ENCODE measurements around the gene MRC2.
"Not testable (repeated sequence)": the region's sequence is repeated elsewhere in the genome, so short reads cannot be mapped to it uniquely, and the experiment has no call there.

The MRC2 gene

GRCh38 chr17:62680541-62681052, 53.1 kb downstream of the MRC2 start:
- no peak for DNase-seq (ENCODE audit: low read depth in 2 of 2)

DNA sequence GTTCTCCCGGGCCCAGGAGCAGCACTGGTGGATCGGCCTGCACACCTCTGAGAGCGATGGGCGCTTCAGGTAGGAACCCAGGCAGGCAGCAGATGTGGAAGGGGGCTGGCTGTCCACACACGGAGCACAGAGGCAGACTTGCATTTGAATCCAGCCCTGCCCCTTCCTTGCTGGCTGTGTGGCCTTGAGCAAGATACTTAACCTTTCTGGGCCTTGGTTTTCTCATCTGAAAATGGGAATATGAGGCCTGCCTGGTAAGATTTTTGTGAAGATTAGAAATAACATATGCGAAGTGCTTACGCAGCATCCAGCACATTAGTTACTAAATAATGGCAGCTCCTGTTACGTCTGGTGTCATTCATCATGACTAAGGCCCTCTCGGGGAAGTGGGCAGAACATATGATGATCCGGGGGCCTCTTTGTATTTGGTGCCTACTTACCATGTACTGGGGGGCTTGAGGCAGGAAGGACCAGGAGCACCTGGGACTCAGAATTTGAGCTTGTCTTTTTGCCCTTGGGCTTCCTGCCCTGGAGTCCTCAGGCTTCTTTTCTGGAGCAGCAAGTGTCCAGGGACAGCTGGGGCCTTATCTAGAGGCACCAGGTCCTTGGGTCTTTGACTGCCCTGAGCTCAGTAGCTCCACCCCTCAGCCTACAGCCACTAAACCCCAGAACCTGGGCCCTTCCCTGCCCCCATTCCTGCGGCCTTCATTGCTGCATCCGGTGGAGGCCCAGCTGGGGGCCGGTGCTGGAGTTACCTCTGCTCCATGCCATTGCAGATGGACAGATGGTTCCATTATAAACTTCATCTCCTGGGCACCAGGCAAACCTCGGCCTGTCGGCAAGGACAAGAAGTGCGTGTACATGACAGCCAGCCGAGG, 53.8 kb downstream of the MRC2 start:
- no peak for DNase-seq (ENCODE audit: low read depth in 2 of 2)

- DNase-seq (ENCODE audit: low read depth in 2 of 2) = no peak
Measured at GRCh38 chr17:62681939-62682381, 54.5 kb downstream of the MRC2 start.

DNA sequence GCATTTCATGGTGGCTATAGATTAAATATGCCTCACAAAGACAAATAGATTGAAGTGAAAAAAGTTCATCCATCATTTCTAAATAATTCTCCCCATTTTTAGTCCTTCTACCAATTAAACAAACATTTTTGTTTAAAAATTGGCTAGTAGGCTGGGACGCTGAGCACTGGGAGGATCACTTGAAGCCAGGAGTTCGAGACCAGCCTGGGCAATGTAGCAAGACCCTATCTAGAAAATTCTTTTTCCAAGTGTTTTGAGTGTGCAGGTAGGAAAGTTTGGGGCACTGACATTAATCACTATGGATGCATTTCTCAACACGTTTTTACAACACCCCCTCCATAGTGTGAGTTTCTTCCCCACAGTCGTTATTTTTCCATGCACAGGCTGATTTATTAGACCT, 56.7 kb downstream of the MRC2 start:
- DNase-seq (ENCODE audit: low read depth in 2 of 2) = no peak

DNA sequence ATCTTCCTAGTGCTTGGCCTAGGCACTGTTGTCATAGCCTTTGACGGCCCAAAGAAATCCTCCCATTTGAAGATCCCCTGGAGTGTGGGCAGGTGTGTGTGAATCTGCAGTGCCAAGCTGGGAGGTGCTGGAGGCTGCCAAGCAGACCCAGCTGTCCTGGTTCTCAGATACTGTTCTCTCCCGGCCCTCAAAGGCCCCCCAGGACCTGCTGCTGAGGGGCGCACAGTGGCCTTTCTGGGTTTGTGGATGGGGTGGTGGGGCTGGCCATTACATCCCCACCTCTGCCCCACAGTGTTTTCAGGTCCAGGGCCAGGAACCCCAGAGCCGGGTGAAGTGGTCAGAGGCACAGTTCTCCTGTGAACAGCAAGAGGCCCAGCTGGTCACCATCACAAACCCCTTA, 60.5 kb downstream of the MRC2 start:
- no peak for DNase-seq (ENCODE audit: low read depth in 2 of 2)

DNA sequence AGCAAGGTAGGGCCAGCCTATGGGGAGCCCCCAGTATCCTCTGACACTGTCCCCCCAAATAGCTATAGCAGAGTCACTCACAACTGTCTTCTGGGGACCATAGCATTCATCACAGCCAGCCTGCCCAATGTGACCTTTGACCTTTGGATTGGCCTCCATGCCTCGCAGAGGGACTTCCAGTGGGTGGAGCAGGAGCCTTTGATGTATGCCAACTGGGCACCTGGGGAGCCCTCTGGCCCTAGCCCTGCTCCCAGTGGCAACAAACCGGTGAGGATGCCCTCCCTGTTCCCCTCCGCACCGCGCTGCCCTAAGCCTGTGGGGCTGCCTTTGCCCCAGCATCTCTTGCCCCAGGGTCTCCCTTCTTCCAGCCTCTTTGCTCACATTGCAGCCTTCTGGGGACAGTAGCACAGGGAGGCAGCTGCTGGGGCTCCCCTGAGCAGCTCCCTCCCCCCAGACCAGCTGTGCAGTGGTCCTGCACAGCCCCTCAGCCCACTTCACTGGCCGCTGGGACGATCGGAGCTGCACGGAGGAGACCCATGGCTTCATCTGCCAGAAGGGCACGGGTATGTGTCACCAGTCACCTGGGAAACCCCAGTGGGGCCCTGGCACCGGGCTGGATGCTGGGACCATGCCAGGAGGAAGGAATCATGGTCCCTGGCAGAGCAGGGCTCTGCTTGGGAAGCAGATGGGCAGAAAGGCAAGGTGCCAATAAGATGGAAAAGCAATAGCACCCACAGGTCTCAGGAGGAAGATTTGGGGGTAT, 61.1 kb downstream of the MRC2 start:
- no peak for DNase-seq (ENCODE audit: low read depth in 2 of 2)

- DNase-seq (ENCODE audit: low read depth in 2 of 2) = no peak
Measured at GRCh38 chr17:62689441-62690167, 62.1 kb downstream of the MRC2 start.

- DNase-seq (ENCODE audit: low read depth in 2 of 2) = no peak
Measured at GRCh38 chr17:62690168-62690897, 62.9 kb downstream of the MRC2 start.

DNA sequence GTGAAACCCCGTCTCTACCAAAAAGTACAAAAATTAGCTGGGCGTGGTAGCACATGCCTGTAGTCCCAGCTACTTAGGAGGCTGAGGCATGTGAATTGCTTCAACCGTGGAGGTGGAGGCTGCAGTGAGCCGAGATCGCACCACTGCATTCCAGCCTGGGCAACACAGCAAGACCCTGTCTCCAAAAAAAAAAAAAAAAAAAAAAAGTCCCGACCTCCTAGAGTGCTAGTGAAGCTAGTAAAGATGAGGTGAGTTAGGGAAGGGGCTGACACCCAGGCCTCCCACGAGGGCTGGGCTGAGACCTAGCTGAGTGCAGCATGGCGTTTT, 64.1 kb downstream of the MRC2 start:
- not testable (repeated sequence) for DNase-seq (ENCODE audit: low read depth in 2 of 2)

DNA sequence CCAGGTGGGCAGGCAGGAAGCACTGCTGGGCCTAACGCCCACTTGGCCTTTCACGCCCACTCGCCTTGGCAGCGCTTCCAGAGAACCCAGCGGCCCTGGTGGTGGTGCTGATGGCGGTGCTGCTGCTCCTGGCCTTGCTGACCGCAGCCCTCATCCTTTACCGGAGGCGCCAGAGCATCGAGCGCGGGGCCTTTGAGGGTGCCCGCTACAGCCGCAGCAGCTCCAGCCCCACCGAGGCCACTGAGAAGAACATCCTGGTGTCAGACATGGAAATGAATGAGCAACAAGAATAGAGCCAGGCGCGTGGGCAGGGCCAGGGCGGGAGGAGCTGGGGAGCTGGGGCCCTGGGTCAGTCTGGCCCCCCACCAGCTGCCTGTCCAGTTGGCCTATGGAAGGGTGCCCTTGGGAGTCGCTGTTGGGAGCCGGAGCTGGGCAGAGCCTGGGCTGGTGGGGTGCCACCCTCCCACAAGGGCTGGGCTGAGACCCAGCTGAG, 64.7 kb downstream of the MRC2 start:
- no peak for DNase-seq (ENCODE audit: low read depth in 2 of 2)

- no peak for DNase-seq (ENCODE audit: low read depth in 2 of 2)
Measured at GRCh38 chr17:62692721-62693431, 65.4 kb downstream of the MRC2 start.

DNA sequence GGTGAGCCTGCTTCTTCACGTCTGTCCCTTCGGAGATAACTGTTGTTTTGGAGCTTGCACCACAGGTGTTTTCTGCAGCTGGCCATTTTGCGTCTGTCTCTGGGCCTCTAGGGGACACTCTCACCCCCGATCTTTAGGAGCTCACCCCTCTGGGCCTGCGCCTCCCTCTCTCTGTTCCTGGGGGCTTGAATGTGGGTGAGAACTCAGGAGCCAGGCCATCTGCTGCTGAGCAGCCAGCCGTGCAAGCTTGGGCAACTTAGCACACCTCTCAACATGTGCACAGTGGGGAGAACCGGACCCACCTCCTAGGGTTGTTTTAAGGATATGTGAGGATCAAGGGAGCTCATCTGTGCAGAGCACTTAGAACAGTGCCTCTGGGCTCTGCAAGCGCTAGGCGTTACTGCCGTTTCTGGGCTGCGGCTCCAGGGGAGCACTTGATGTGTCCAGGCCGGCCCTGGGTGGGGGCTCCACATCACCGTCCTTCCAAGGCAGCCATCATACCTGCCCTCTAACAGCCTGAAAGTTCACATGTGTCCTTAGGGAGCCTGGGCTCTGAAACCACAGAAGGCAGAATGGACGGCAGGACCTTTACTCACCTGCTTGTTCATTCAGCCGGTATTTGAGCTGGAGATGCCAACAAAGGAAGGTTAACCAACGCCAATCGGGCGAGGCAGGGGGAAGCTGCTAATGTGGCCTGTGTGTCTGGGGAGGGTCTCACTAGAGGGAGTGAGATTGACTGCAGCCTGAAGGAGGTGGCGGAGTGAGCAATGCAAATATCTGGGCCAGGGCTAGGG, 66.3 kb downstream of the MRC2 start:
- no peak for DNase-seq (ENCODE audit: low read depth in 2 of 2)

GRCh38 chr17:62695093-62695738, 67.7 kb downstream of the MRC2 start:
- not testable (repeated sequence) for DNase-seq (ENCODE audit: low read depth in 2 of 2)

DNA sequence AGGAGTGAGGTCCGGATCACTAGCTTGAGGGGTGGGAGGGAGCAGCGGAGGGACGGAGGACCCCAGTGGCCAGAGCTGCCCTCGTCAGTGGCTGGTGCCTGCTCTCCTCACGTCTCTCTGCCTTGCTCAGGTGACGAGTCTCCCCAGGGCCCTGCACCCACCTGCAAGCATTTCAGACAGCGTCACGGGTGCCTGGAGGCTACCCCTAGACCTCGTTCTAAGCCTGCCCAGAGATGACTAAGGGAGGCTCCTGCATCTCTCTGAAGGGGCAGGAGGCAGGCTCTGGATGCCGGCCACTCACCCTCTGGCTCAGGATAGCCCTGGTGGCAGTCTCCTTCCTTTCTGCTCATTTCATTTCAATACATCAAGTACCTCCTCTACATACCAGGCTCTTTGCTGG, 68.8 kb downstream of the MRC2 start:
- DNase-seq (ENCODE audit: low read depth in 2 of 2) = no peak

DNA sequence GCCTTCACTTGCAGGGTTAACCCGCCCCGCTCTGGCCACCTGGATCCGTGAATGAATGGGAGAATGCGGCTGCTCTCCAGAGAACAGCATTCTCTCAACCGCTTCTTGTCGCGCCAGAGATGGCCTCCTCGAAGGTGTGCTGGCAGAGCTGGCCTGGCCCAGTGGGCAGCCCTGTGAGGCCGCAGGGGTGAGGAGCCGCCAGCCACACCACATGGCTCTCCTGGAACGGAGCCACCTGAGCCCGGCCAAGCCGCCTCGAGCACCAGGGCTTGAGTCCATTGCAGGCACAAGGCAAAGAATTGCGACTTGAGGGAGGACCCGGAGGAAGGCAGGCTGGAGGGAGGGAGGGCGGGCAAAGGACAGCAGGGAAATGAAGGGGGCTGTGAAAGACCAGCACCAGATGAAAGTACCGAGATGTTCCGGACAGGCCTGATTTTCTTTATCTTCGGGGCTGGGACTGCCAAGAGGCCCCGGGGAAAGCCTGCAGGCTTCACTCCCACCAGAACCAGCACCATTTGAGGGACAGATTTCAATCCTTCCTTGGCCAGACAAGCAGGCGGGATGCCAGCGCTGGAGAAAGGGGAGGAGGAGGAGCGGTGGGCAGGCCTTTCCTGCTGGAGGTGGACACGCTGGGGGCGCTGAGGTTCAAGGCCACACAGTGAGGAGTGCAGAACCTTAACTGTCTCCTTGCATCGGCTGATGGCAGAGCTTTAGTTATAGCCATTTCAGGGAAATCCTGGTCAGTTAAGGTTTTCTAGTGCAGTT, 69.4 kb downstream of the MRC2 start:
- DNase-seq (ENCODE audit: low read depth in 2 of 2) = no peak

DNA sequence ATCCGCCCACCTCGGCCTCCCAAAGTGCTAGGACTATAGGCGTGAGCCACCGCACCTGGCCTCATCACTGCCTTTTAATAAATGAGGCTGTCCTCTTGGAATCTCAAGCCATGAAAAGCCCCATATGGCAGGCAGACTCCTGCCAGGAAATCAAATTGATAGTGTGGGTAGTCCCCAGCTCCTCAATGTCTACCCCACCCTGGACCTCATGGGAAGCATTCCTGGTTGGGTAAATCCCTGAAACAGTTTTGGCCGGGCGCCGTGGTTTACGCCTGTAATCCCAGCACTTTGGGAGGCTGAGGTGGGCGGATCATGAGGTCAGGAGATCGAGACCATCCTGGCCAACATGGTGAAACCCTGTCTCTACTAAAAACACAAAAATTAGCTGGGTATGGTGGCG, 71.0 kb downstream of the MRC2 start:
- not testable (repeated sequence) for DNase-seq (ENCODE audit: low read depth in 2 of 2)

GRCh38 chr17:62700964-62701705, 73.7 kb downstream of the MRC2 start:
- DNase-seq (ENCODE audit: low read depth in 2 of 2) = no peak

GRCh38 chr17:62701706-62702085, 74.2 kb downstream of the MRC2 start:
- no peak for DNase-seq (ENCODE audit: low read depth in 2 of 2)
